GM23338 (cell line): Measurements from ENCODE around the gene BCKDK. TPM values are rescaled to one million over a fixed set of nuclear protein-coding genes. Genes with fewer than 3 reads are reported as not detected.
A peak's percentile ranks its signal among the peaks of the same experiment; 100 is the strongest.

Experiments
- ATAC-seq: fragments of 200-7000 bp; cut with Tn5 transposase; 3 replicates; pipeline ENCODE4 v1.9.1; 2020
- DNase-seq: peaks from one replicate; pipeline ENCODE4 v3.0.0-alpha.2; 2015; ENCODE audit warnings: low spot score
- H2AFZ ChIP-seq: fragments of 200-600 bp; sonication (generic); 2 replicates; pipeline ENCODE4 v1.8.0; 2016; ENCODE audit warnings: antibody characterized with exemption, mild to moderate bottlenecking, moderate library complexity
- H3F3A ChIP-seq: fragments of 200-600 bp; sonication (generic); replicated peaks from 2 replicates; pipeline ENCODE4 v1.8.0; 2017; ENCODE audit warnings: antibody characterized with exemption, mixed run types, low read depth
- H3K27ac ChIP-seq: fragments of 200-600 bp; sonication (generic); 2 replicates; pipeline ENCODE4 v1.6.1; 2016; ENCODE audit warnings: low read depth
- H3K27me3 ChIP-seq: fragments of 200-600 bp; sonication (generic); 2 replicates; pipeline ENCODE4 v1.8.0; 2016; ENCODE audit warnings: mild to moderate bottlenecking, mixed run types, moderate library complexity; ENCODE audit not compliant: insufficient read depth
- H3K36me3 ChIP-seq: fragments of 200-600 bp; sonication (generic); 2 replicates; pipeline ENCODE4 v1.8.0; 2016; ENCODE audit warnings: mild to moderate bottlenecking; ENCODE audit not compliant: insufficient read depth
- H3K4me1 ChIP-seq: fragments of 200-600 bp; sonication (generic); 2 replicates; pipeline ENCODE4 v1.8.0; 2016; ENCODE audit warnings: mild to moderate bottlenecking, moderate library complexity; ENCODE audit not compliant: insufficient read depth
- H3K4me2 ChIP-seq: fragments of 200-600 bp; sonication (generic); 2 replicates; pipeline ENCODE4 v1.7.1; 2017; ENCODE audit warnings: mixed run types
- H3K4me3 ChIP-seq: fragments of 200-600 bp; sonication (generic); 2 replicates; pipeline ENCODE4 v1.6.1; 2016; ENCODE audit warnings: mixed run types
- H3K79me2 ChIP-seq: fragments of 200-600 bp; sonication (generic); replicated peaks from 2 replicates; pipeline ENCODE4 v1.8.0; 2017; ENCODE audit warnings: mild to moderate bottlenecking; ENCODE audit not compliant: insufficient read depth
- H3K9me2 ChIP-seq: fragments of 200-600 bp; sonication (generic); 2 replicates; pipeline ENCODE4 v1.8.0; 2017; ENCODE audit not compliant: insufficient read depth
- H4K20me1 ChIP-seq: fragments of 200-600 bp; sonication (generic); replicated peaks from 2 replicates; pipeline ENCODE4 v1.8.0; 2017; ENCODE audit warnings: mild to moderate bottlenecking; ENCODE audit not compliant: insufficient read depth
- H3K27ac Mint-ChIP-seq: 2 replicates; pipeline ENCODE4 v1.8.0; 2020; ENCODE audit warnings: inconsistent platforms, mild to moderate bottlenecking, moderate library complexity, mixed read lengths
- H3K27me3 Mint-ChIP-seq: 3 replicates; pipeline ENCODE4 v1.8.0; 2022; ENCODE audit warnings: low read depth, mild to moderate bottlenecking, moderate library complexity, mixed read lengths, inconsistent platforms; ENCODE audit not compliant: insufficient read depth, poor library complexity
- H3K36me3 Mint-ChIP-seq: 3 replicates; pipeline ENCODE4 v1.8.0; 2021; ENCODE audit warnings: low read depth, mild to moderate bottlenecking, inconsistent platforms, moderate library complexity, mixed read lengths
- H3K4me1 Mint-ChIP-seq: 3 replicates; pipeline ENCODE4 v1.8.0; 2020; ENCODE audit warnings: mild to moderate bottlenecking, inconsistent platforms, mixed read lengths
- H3K4me3 Mint-ChIP-seq: 3 replicates; pipeline ENCODE4 v1.8.0; 2021; ENCODE audit warnings: moderate library complexity, mild to moderate bottlenecking, inconsistent platforms, mixed read lengths
- H3K9me3 Mint-ChIP-seq: 3 replicates; pipeline ENCODE4 v1.8.0; 2020; ENCODE audit warnings: moderate library complexity, mild to moderate bottlenecking, inconsistent platforms, mixed read lengths
- CREB1 ChIP-seq: fragments of 250-450 bp; sonication (Bioruptor Pico); IDR thresholded peaks from 2 replicates; pipeline ENCODE4 v1.5.0; 2020; ENCODE audit warnings: low read depth, mild to moderate bottlenecking, moderate library complexity
- CTCF ChIP-seq, 2 experiments: fragments of 200-600 bp in 1 of 2; sonication (generic) in 1 of 2; conservative IDR thresholded peaks; 2 replicates each; pipeline versions ENCODE4 v1.5.1 to v1.6.1; 2016 to 2017; ENCODE audit warnings: antibody characterized with exemption in 2 of 2, low read depth in 2 of 2, mild to moderate bottlenecking in 2 of 2, moderate library complexity in 1 of 2
- ETS1 ChIP-seq: IDR thresholded peaks from 2 replicates; pipeline ENCODE4 v1.6.1; 2016; ENCODE audit warnings: antibody characterized with exemption
- EZH2 ChIP-seq: fragments of 200-600 bp; sonication (generic); IDR thresholded peaks from one replicate; pipeline ENCODE4 v1.8.0; 2017; ENCODE audit warnings: antibody characterized with exemption, mild to moderate bottlenecking, low read depth; ENCODE audit not compliant: unreplicated experiment
- EZH2phosphoT487 ChIP-seq: fragments of 200-600 bp; sonication (generic); IDR thresholded peaks from one replicate; pipeline ENCODE4 v1.8.1; 2018; ENCODE audit warnings: antibody characterized with exemption; ENCODE audit not compliant: unreplicated experiment
- JUNB ChIP-seq: IDR thresholded peaks from one replicate; pipeline ENCODE4 v1.6.1; 2016; ENCODE audit warnings: antibody characterized with exemption; ENCODE audit not compliant: unreplicated experiment
- NANOG ChIP-seq: IDR thresholded peaks from 2 replicates; pipeline ENCODE4 v1.6.1; 2016; ENCODE audit warnings: antibody characterized with exemption, borderline replicate concordance
- POLR2AphosphoS5 ChIP-seq: IDR thresholded peaks from 2 replicates; pipeline ENCODE4 v1.6.1; 2016; ENCODE audit warnings: antibody characterized with exemption, low read depth
- STAT1 ChIP-seq: IDR thresholded peaks from one replicate; pipeline ENCODE4 v1.6.1; 2016; ENCODE audit warnings: antibody characterized with exemption; ENCODE audit not compliant: unreplicated experiment
- ZNF114 ChIP-seq: fragments of 250-450 bp; sonication (Bioruptor Pico); IDR thresholded peaks from 2 replicates; pipeline ENCODE4 v1.5.0; 2020; ENCODE audit warnings: mild to moderate bottlenecking, moderate library complexity
- ZNF331 ChIP-seq: fragments of 250-450 bp; sonication (Bioruptor Pico); IDR thresholded peaks from 2 replicates; pipeline ENCODE4 v1.5.0; 2020; ENCODE audit warnings: low read depth, mild to moderate bottlenecking, moderate library complexity
- polyA plus RNA-seq: library from polyadenylated mRNA; unstranded; fragments of >200 nt; fragmentation: Nextera tagmentation; extraction: Ambion mirVana; gene quantifications from 2 replicates; pipeline ENCODE4 v1.2.1, GENCODE V29; 2016
- total RNA-seq: library from RNA; depleted of rRNA; stranded (reverse); fragments of >200 nt; shearing (Covaris generic); gene quantifications from 2 replicates; pipeline ENCODE4 v1.2.3, GENCODE V29; 2014
- TF ChIP-seq, protein P1 (sequence below): IDR thresholded peaks from one replicate; pipeline ENCODE4 v1.6.1; 2018; ENCODE audit warnings: antibody characterized with exemption; ENCODE audit not compliant: unreplicated experiment

The BCKDK gene
- total and polyA plus RNA-seq, 2 experiments from 2014 or later: 36.1 to 58.9 TPM

DNA sequence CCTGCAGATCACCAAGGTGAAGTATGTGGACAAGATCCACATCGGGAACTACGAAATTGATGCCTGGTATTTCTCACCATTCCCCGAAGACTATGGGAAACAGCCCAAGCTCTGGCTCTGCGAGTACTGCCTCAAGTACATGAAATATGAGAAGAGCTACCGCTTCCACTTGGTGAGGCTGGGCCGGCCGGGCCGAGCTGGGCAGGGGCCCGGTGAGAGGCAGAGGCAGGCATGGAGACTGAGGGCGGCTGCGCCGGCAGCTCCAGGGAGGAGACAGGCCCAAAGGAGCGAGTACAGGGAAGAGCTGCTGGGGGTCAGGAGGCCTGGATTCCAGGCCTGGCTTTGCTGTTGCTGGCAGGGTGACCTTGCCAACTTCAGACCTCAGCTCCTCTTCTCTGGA is 19.0 kb downstream of the BCKDK start:
- Mint-ChIP-seq H3K27ac (no peak overlapping the region), H3K9me3 (peaks cover 2% of the 10 kb centered on the region; the same call in 1 of the 3 replicates), H3K27me3 (peaks cover 9% of the 10 kb centered on the region), H3K36me3 (peaks cover 37% of the 10 kb centered on the region), H3K4me3 (no peak overlapping the region), H3K4me1 (peaks cover 20% of the 10 kb centered on the region)
- no peaks in the 10 kb centered on the region for H3K27me3 ChIP-seq
- no peak for ATAC-seq
- H4K20me1 ChIP-seq: no peaks in the 10 kb centered on the region; the same call in none of the 2 replicates
- no peak for DNase-seq
- H3K4me3 ChIP-seq: no peak overlapping the region
- no peaks in the 10 kb centered on the region; the same call in 1 of the 2 replicates for H3F3A ChIP-seq
- H3K79me2 ChIP-seq: no peaks in the 10 kb centered on the region
- TF ChIP-seq CTCF (conservative IDR thresholded peaks at IDR 0.05; ENCODE audit: low read depth in 2 of 2) (no peak), JUNB (no peak), ETS1 (no peak), ZNF331 (no peak), EZH2phosphoT487 (no peak), NANOG (no peak)
- peaks cover 20% of the 10 kb centered on the region for H3K36me3 ChIP-seq
- peaks cover 13% of the 10 kb centered on the region; the same call in 1 of the 2 replicates for H3K4me1 ChIP-seq
- H3K27ac ChIP-seq: no peak overlapping the region
- no peak overlapping the region for H2AFZ ChIP-seq
- no peaks in the 10 kb centered on the region for H3K9me2 ChIP-seq
- no peak overlapping the region for H3K4me2 ChIP-seq

- Histone ChIP-seq H4K20me1 (no peaks in the 10 kb centered on the region; the same call in none of the 2 replicates), H3K4me3 (no peak overlapping the region), H3K36me3 (peaks cover 9% of the 10 kb centered on the region), H3F3A (no peaks in the 10 kb centered on the region; the same call in 1 of the 2 replicates), H3K9me2 (no peaks in the 10 kb centered on the region), H3K27me3 (no peaks in the 10 kb centered on the region), H3K27ac (0 out of 2 replicates have a peak overlapping the region, but pooled peaks have one; percentile 72), H2AFZ (no peak overlapping the region), H3K79me2 (peaks cover 6% of the 10 kb centered on the region; the same call in 1 of the 2 replicates), H3K4me1 (peaks cover 24% of the 10 kb centered on the region), H3K4me2 (no peak overlapping the region)
- ATAC-seq: no peak
- no peak overlapping the region for H3K4me3 Mint-ChIP-seq
- H3K9me3 Mint-ChIP-seq: peaks cover 2% of the 10 kb centered on the region; the same call in 1 of the 3 replicates
- peaks cover 19% of the 10 kb centered on the region for H3K27me3 Mint-ChIP-seq
- peaks cover 45% of the 10 kb centered on the region for H3K36me3 Mint-ChIP-seq
- no peak overlapping the region for H3K27ac Mint-ChIP-seq
- peaks cover 37% of the 10 kb centered on the region for H3K4me1 Mint-ChIP-seq
- DNase-seq: no peak
- TF ChIP-seq CREB1 (CRISPR knock-in tag) (no peak), POLR2AphosphoS5 (no peak), NANOG (no peak), STAT1 (no peak), CTCF (conservative IDR thresholded peaks at IDR 0.05; ENCODE audit: low read depth in 2 of 2) (no peak), EZH2 (no peak), ZNF114 (no peak), ZNF331 (no peak), EZH2phosphoT487 (no peak)
- TF ChIP-seq, protein P1, sequence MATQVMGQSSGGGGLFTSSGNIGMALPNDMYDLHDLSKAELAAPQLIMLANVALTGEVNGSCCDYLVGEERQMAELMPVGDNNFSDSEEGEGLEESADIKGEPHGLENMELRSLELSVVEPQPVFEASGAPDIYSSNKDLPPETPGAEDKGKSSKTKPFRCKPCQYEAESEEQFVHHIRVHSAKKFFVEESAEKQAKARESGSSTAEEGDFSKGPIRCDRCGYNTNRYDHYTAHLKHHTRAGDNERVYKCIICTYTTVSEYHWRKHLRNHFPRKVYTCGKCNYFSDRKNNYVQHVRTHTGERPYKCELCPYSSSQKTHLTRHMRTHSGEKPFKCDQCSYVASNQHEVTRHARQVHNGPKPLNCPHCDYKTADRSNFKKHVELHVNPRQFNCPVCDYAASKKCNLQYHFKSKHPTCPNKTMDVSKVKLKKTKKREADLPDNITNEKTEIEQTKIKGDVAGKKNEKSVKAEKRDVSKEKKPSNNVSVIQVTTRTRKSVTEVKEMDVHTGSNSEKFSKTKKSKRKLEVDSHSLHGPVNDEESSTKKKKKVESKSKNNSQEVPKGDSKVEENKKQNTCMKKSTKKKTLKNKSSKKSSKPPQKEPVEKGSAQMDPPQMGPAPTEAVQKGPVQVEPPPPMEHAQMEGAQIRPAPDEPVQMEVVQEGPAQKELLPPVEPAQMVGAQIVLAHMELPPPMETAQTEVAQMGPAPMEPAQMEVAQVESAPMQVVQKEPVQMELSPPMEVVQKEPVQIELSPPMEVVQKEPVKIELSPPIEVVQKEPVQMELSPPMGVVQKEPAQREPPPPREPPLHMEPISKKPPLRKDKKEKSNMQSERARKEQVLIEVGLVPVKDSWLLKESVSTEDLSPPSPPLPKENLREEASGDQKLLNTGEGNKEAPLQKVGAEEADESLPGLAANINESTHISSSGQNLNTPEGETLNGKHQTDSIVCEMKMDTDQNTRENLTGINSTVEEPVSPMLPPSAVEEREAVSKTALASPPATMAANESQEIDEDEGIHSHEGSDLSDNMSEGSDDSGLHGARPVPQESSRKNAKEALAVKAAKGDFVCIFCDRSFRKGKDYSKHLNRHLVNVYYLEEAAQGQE: no peak
Observed at GRCh38 chr16:31128711-31129567, 20.8 kb downstream of the BCKDK start.
